ENCODE data around the gene EYA2.
"Not testable (repeated sequence)": the region's sequence is repeated elsewhere in the genome, so short reads cannot be mapped to it uniquely, and the experiment has no call there.

Gene EYA2, protein sequence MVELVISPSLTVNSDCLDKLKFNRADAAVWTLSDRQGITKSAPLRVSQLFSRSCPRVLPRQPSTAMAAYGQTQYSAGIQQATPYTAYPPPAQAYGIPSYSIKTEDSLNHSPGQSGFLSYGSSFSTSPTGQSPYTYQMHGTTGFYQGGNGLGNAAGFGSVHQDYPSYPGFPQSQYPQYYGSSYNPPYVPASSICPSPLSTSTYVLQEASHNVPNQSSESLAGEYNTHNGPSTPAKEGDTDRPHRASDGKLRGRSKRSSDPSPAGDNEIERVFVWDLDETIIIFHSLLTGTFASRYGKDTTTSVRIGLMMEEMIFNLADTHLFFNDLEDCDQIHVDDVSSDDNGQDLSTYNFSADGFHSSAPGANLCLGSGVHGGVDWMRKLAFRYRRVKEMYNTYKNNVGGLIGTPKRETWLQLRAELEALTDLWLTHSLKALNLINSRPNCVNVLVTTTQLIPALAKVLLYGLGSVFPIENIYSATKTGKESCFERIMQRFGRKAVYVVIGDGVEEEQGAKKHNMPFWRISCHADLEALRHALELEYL

DNA sequence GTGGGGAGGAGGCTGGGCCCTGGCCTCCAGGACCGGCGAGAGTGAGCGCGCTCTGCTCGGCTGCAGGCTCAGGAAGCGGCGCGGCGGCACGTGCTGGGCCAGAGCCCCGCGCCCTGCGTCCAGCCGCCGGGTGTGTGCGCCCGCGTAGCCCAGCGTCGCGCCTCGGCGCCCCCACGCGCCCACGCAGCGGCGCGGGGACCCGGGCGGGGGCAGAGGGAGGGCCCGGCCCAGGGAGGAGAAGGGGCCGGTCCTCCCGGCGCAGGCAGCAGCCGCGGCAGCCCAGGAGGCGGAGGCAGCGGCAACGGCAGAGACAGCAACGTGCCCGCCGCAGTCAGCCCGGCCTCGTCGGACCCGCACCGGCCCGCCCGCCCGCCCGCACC, at the start of gene EYA2:
EYA2 (plus strand) TSS at position 265 of the 380 bp plus-strand sequence. CDS start 95,168 bp downstream, outside the sequence.
- DNase-seq, result no peak

DNA sequence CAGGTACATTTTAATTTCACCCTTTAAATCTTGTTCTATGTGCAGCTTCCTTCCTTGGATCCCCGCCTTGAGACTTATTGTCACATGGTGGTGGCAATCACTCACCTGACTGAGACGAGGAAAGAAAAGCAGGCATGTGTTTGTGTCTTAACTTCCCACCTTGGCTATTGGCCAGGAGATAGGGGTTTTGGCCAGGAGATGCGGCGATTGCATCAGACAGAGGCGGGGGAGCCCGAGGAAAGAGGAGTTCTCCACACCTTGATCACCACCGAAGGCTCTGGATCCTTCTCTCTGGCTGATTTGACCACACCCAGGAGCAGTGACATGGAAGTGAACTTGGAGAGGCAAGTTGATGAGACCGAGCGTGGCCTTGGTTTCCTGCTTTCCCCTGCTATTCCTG, 49.7 kb upstream of the EYA2 start:
- DNase-seq, result no peak

DNA sequence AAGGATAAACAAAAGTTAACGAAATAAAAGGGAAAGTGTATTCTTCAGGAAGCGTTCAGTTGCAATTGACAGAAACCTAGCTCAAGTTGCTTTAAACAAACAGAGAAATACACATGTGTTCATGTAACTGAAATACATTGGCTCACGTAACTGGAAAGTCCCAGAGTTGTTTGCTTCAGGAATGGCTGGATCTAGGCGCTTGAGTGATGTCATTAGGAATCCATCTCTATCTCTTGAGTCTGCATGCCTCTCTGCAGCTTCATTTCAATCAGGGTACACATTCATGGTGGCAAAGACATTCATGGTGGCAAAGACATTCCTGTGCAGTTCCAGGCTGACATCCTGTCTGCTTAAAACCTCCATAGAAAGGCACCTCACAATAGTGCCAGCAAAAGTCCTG, 45.4 kb upstream of the EYA2 start:
- no peak for DNase-seq

DNA sequence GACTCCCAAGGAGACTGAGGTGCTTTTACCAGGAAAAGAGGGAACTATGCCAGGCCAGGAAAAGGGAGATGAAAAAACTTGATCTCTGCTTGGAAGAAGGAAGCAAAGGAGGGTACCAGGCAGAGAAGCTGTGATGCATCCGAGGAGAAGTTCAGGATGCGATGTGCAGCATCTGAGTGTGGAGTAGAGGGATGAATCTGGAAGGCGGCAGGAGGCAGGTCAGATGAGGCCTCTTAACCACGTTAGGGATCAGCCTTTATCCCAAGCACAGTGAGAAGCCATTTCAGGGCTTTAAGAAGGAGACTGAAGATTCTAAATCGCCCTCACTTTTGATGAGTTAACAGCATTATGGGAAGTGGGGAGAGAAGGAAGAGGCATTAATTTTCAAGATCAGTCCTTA, 44.9 kb upstream of the EYA2 start:
- no peak for DNase-seq

DNA sequence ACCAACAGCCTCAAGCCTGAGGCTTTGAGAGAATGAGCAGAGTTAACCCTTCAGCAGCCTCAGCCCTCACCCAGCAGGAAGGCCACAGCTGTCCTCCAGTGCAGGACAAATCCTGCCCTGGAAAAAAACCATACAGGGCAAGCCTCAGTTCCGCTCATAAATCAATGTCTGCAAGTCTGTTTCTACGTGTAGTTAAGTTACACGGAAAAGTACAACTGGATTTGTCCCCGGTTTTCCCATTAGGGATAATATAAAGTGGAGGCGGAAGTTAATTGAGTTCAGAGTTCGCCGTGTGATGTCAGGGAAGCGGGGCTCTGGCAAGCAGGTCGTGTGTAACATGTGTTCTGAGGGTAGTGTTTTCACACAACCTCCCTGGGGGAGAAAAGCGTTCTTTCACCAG, 44.2 kb upstream of the EYA2 start:
- DNase-seq, result no peak

DNA sequence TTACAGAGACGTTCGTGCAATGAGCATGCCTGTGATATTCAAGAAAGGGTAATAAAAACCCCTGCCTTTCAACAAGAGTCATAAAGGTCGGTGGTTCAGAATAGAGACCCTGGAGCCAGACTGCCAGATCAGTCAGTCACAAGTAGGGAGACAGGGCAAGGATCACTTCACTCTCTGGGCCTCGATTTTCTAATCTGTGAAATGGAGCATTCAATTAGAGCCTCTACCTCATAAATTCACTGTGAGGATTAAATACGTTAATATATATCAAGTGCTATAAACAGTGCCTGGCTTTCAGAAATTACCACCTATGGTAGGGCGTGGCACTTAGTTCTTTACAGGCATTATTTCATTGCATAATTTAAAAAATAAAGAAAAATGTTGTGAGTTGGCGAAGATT, 43.7 kb upstream of the EYA2 start:
- DNase-seq, result no peak

DNA sequence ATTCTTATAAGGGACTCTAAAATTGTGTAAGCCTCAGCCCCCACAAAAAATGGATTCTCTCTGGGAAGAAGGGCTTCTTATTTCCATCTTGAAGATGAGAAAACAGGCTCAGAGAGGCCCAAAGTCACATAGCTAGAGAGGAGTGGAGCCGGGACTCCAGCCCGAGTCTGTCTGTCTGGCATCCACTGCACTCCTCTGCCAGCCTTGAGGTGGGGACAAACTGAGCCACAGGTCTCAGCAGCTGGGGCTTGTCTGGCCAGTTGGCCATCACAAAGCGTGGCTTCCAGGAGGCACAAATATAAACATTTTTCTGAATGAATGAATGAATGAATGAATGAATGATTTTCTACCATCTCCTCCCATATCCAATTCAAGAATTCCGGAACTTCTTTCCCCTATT, 42.9 kb upstream of the EYA2 start:
- DNase-seq, result no peak

DNA sequence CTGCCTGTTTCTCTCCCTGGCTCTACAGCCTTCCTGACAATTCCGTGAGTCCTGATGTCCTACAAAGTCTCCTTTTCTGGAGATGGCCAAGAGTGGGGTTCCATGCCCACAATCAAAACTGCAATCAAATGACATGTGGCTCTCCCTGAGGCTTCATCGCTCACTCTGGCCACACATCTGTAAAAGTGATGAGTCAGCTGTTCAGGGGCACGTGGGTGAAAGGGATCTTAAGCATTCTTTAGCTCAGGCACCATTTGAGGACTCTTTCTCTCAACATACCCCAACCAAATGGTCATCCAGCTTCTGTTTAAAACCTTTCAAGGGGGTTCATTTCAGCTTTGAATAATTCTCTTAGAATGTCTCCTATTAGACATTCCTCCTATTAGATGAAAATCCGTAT, 42.3 kb upstream of the EYA2 start:
- DNase-seq, result no peak

DNA sequence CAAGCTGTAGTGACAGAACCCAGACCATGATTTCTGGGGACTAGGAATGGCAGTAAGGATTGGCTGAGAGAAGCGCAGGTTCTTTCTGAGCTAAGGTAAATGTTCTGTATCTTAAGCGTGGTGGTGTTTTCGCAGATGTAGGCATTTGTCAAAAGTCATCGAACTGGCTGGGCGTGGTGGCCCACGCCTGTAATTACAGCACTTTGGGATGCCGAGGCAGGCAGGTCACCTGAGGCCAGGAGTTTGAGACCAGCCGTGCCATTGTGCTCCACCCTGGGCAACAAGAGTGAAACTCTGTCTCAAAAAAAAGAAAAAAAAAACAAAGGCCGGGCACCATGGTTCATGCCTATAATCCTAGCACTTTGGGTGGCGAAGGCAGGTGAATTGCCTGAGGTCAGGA, 40.7 kb upstream of the EYA2 start:
- no peak for DNase-seq

DNA sequence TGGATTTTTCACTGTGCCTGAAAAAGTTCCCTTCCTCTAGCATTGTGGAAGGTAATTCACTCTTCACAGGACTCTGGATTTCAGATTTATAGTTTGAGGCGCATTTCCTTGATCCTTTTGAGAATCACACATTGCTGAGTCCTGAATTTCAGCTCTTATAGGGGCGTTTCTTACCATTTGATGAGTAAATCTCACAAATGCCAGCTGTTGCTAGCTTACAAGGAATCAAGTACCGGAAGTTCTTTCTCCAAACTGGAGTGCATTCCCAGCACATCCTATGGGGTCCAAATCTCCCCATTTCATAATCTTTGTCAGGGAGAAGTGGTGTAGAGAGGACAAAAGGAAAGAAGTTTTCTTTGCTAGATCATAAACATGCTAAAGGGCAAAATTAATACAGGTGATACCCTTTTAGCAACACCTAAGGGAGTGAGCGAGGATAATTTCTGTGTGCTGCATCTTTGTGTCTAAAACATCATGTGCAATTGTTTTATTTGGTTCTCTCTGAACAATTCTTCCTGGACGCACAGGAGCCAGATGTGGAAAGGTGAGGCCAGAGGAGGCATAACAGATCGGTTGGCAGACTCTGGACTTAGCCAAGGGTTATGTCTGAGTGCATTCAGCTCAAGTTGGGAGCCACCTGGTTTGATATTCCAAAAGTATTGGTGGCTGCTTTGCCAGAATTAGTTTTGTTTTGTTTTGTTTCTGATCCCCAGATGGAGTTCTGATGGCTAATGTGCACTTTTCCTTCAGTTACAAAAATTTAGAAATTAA, 37.4 kb upstream of the EYA2 start:
- DNase-seq, result no peak

DNA sequence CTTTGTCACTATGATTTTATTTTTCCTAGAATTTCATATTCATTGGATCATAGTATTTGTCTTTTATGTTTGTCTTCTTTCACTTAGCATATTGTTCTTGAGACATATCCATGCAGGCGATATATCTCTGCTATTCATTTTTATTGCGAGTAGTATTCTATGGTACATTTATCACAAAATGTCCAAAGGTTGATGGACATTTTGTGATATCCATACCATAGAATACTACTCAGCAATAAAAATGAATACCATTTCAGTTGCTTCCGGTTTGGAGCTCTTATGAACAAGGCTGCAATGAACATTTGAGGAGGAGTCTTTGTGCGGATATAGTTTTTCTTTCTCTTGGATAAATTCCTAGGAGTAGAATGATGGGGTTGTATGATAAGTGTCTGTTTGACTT, 28.8 kb upstream of the EYA2 start:
- DNase-seq, result no peak

DNA sequence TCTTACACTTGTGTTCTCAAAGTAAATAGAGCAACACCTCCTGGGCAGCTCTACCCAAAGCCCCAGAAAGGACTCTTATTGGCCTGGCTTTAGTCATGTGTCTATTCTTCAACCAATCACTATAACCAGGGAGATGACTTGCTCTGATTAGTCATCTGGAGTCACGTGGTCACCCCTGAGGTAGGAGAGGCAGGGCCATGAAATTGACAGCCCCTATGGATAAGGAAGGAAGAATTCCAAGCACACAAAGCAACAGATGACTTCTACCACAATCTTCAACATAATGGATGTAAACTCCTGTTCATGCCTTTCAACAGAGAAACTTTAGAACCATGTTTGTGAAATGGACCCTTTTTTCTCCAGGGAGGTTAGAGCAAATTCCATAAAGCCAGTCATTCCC, 24.6 kb upstream of the EYA2 start:
- DNase-seq, result no peak

DNA sequence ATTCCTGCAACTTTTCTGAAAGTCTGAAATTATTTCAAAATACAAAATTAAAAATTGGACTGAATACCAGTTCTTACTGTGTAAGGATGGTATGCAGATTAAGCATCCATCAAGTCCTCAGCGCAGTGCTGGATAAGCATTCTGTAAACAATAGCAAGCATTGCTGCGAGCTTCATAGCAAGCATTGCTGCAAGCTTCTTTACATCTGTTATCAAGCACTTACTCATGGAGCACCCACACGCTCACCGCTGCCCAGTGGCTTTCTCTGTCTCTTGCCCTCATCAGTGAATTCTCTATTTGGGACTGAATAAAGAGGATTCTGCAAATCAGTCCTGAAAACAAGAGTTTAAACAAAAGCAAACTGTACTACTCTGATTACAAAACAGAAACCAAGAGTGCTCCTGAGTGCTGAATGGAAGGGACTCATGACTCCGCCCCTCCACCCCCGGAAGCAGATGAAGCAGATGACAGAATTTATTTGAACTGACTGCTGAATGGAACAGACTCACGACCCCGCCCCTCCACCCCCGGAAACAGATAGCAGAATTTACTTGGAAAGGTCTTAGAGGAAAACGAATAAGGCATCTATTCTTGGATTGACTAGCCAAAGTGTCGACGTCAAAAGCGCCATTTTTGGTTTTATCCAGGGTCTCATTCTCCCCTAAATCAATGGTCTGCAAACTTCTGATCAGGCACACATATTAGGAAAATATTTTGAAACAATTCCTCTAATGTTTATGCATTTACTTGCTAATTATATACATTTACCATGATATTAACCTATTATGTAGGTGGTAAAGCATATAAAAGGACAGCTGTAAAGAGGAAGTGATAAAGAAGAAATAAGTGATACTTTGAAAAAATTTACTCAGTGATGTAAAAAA, 22.1 kb upstream of the EYA2 start:
- no peak for DNase-seq

DNA sequence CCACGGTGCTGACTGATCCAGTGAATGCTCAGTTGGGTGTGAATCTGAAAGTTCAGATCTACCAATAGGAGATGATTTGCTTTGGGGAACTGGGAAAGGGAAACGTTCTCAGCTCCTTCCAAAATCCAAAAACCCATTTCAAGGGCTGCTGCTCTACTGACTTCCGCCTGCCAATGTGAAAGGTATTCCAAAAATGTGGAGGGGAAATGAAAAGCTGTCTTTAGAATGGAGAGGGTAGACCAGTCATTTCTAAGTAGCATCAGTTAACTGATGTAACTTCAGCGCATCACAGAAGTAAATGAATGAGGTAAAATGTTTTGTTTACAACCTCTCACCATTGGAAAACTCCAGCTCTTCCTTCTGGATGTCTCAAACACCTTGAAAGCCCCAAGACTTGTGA, 19.6 kb upstream of the EYA2 start:
- no peak for DNase-seq

DNA sequence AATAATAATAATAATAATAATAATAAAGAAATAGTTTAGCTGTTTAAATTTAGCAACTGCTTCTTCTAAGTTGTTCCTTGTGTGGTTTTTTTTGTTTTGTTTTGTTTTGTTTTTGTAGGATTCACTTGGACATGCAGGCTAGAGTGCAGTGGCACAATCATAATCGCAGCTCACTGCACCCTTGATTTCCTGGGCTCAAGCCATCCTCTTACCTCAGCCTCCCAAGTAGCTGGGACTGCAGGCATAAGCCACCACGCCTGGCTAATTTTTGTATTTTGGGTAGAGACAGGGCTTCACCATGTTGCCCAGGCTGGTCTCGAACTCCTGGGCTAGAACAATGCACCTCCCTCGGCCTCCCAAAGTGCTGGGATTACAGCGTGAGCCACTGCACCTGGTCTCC, 15.3 kb upstream of the EYA2 start:
- no peak for DNase-seq

DNA sequence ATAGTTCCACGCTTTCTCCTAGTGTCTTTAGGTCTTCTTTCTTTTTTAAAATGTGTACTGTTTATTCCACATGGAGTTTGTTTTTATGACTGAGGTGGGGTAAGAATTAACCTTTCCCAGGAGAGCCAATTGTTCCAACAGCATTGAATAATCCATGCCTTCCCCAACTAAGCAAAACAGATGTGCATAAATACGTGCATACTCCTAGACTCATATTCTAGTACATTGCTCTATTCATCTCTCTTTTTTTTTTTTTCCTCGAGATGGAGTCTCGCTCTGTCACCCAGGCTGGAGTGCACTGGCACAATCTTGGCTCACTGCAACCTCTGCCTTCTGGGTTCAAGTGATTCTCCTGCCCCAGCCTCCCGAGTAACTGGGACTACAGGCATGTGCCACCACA, 14.7 kb upstream of the EYA2 start:
- not testable (repeated sequence) for DNase-seq

DNA sequence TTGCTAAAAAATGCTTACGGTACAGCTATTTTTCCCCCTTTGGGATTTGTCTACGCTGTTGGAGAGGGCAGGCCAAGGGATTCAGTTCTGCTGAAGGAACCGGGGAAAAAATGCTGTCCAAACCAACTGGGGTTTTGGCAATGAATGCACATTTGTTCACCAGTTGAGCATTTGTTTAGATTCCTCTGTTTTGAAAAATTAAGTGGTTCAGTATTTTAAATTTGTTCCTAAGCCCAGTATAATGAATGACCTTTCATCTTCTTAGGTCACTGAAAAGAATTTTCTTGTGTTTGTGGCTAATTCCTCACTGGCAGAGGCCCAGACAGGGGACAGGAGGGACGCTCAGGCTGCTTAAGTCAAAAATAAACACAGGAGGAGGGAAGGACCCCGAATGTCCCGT, 10.8 kb upstream of the EYA2 start:
- no peak for DNase-seq

DNA sequence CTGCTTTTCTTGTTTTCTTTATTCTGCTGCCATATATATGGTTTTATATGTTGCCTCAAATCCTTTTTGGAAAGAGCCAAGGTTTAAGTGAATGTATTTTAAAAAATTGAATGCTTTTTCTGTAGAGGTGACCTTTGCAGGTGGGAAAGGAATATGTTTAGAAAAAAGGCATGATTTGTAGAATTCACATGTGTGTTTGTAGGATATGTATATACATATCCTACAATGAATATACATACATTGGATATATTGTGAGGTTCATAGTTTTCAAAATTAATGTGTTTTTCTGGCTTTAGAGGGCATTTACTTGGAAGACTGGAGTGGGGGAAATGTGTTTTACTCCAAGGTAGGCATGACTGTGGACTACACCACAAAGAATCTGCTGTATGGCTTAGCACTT, 4.0 kb upstream of the EYA2 start:
- no peak for DNase-seq

DNA sequence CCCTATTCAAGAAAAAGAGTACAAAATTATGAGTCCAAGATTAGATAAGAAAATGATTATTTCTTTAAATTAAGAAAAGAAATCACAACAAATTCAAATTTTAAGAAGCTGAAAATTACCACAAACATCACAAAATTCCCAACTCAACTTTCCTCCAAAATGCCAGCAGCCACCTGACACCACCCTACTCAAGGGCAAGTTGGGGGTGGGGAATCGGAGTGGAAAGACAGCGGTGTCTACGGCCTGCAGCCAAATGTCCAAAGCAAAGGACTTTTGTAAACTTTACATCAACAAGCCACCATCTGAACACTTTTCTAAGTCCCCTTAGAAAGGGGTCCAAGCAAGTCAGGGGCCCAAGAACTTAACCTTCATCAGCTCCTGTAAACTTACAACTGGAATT, 1.6 kb upstream of the EYA2 start:
- no peak for DNase-seq

DNA sequence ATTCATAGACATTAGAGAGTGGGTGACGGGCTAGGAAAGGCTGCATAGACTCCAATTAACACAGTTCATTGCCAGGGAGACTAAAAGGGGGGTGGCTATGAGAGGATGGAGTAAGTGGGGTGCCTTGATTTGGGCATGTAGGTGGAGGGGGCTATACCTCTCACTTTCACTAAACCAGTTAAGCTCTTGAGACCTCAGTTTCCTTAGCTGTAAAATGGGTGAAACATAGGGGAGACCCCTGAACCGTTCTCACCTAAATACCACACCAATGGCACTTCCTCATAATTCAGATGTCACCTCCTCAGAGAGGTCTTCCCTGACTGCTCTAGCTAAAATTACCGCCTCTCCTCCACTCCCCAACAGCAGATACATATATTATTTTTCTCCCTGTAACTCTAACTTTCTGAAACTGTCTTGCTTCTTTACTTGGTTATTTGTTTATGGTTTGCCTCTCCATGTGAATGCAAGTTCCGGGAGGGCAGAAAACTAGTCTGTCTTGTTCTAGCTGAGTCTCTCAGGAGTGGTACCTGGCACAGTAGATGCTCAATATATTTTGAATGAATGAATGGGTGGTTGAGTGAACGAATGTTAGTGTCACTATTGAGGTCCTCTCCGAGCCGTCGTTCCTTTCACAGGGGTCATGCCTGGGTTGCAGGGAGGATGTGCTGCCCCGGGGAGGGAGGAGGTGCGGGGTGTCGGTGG, 615 bp upstream of the EYA2 start:
- DNase-seq, result no peak

DNA sequence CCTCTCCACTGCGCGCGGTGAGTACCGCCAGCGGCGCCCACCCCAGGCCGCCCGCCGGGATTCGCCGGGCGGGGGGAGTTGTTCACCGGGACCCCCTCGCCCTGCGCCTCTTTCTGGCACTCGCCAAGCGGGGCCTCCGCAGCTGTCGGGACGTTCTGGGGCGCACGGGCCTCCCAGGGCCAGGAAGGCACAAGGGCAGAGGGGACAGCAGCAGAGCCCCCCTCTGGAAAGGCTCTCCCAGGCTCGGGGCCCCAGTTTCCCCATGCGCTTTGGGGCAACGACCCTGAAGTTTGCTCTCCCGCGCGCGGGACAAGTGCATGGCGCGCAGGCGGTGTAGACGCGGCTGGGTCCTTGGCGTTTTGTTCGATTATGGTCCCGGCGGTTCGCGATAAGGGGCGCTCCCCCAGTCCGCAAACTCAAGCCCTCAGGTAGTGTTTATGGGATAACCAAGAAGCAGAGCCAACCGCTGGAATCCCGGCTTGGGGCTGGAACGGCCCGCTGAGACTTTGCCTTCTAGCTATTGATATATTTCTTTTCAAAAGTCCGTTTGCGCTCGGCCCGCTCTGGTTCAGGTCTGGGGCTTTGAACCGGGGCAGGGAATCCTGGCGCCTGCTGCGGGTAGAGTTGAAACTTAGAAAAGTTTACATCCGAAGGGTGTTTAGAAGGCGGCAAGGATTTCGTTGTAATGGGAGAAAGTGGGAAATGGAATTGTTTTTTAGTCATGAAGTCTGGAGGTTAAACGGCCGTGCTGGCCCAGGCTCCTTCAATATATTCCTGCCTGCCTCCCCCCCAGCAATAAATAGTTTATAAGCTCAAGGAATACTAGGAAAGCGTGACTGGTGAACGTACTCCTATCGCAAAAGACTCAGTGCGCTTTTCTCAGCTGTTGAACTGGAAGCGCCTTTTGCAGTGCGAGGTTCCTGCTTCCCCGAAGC, 595 bp downstream of the EYA2 start:
- DNase-seq, result no peak

DNA sequence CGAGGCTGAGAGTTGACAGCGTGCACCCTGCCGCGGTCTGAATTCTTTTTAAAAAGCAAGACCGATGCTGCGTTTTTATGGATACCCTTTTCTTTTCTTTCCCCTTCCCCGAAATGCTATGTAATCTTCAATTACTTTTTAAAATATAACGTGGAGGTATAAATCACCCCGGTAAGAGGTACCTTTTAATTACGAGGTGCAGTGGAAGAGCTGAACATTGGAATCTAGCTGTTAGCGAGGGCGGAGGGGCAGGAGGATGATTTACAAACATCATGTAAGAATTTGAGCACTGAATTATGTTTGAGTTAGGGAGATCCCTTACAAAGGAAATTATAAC, 1.2 kb downstream of the EYA2 start:
- no peak for DNase-seq
